Measurements from ENCODE around the gene CBLL1.

DNA sequence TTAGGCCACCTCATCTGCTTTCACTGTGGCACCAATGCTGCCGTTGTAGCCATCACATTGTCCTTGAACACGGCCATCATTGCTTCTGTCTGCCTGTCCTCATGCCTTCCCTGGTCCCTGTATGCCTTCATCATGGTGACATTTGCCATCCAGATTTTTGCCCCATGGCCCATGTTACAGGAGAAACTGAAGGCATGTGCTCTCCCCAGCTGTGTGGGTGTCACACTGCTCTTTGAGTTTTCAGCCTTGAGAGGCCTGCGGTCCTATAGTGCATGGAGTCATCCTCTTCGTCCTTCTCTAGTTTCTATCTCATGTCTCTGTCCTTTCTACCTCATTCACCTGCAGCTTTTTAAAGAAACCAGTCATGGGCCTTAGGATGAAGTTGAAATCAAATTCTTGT is 65.2 kb downstream of the CBLL1 start:
- TF ChIP-seq, protein P1, sequence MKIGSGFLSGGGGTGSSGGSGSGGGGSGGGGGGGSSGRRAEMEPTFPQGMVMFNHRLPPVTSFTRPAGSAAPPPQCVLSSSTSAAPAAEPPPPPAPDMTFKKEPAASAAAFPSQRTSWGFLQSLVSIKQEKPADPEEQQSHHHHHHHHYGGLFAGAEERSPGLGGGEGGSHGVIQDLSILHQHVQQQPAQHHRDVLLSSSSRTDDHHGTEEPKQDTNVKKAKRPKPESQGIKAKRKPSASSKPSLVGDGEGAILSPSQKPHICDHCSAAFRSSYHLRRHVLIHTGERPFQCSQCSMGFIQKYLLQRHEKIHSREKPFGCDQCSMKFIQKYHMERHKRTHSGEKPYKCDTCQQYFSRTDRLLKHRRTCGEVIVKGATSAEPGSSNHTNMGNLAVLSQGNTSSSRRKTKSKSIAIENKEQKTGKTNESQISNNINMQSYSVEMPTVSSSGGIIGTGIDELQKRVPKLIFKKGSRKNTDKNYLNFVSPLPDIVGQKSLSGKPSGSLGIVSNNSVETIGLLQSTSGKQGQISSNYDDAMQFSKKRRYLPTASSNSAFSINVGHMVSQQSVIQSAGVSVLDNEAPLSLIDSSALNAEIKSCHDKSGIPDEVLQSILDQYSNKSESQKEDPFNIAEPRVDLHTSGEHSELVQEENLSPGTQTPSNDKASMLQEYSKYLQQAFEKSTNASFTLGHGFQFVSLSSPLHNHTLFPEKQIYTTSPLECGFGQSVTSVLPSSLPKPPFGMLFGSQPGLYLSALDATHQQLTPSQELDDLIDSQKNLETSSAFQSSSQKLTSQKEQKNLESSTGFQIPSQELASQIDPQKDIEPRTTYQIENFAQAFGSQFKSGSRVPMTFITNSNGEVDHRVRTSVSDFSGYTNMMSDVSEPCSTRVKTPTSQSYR (CRISPR knock-in tag; IDR thresholded peaks at IDR 0.05): no peak
- no peak for TF ChIP-seq SP1 (CRISPR knock-in tag; conservative IDR thresholded peaks at IDR 0.05)
- TF ChIP-seq, protein P2, sequence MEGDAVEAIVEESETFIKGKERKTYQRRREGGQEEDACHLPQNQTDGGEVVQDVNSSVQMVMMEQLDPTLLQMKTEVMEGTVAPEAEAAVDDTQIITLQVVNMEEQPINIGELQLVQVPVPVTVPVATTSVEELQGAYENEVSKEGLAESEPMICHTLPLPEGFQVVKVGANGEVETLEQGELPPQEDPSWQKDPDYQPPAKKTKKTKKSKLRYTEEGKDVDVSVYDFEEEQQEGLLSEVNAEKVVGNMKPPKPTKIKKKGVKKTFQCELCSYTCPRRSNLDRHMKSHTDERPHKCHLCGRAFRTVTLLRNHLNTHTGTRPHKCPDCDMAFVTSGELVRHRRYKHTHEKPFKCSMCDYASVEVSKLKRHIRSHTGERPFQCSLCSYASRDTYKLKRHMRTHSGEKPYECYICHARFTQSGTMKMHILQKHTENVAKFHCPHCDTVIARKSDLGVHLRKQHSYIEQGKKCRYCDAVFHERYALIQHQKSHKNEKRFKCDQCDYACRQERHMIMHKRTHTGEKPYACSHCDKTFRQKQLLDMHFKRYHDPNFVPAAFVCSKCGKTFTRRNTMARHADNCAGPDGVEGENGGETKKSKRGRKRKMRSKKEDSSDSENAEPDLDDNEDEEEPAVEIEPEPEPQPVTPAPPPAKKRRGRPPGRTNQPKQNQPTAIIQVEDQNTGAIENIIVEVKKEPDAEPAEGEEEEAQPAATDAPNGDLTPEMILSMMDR (IDR thresholded peaks at IDR 0.05): no peak
- no peak for TF ChIP-seq ATF1 (CRISPR knock-in tag; IDR thresholded peaks at IDR 0.05)
- TF ChIP-seq, protein P3, sequence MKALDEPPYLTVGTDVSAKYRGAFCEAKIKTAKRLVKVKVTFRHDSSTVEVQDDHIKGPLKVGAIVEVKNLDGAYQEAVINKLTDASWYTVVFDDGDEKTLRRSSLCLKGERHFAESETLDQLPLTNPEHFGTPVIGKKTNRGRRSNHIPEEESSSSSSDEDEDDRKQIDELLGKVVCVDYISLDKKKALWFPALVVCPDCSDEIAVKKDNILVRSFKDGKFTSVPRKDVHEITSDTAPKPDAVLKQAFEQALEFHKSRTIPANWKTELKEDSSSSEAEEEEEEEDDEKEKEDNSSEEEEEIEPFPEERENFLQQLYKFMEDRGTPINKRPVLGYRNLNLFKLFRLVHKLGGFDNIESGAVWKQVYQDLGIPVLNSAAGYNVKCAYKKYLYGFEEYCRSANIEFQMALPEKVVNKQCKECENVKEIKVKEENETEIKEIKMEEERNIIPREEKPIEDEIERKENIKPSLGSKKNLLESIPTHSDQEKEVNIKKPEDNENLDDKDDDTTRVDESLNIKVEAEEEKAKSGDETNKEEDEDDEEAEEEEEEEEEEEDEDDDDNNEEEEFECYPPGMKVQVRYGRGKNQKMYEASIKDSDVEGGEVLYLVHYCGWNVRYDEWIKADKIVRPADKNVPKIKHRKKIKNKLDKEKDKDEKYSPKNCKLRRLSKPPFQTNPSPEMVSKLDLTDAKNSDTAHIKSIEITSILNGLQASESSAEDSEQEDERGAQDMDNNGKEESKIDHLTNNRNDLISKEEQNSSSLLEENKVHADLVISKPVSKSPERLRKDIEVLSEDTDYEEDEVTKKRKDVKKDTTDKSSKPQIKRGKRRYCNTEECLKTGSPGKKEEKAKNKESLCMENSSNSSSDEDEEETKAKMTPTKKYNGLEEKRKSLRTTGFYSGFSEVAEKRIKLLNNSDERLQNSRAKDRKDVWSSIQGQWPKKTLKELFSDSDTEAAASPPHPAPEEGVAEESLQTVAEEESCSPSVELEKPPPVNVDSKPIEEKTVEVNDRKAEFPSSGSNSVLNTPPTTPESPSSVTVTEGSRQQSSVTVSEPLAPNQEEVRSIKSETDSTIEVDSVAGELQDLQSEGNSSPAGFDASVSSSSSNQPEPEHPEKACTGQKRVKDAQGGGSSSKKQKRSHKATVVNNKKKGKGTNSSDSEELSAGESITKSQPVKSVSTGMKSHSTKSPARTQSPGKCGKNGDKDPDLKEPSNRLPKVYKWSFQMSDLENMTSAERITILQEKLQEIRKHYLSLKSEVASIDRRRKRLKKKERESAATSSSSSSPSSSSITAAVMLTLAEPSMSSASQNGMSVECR (CRISPR knock-in tag; IDR thresholded peaks at IDR 0.05; ENCODE audit: borderline replicate concordance): no peak
- TF ChIP-seq NR2C2 (CRISPR knock-in tag; IDR thresholded peaks at IDR 0.05): no peak

Data from WTC11 (cell line).